GM21528 (cell line): ENCODE measurements around the gene NFIA.

Experiments
- ATAC-seq: cut with Tn5 transposase; IDR thresholded peaks from one replicate; pipeline ENCODE4 v1.9.1; 2021; ENCODE audit warnings: mild to moderate bottlenecking, moderate library complexity; ENCODE audit not compliant: unreplicated experiment, low FRiP score

The NFIA gene

GRCh38 chr1:61083013-61083806 is 849 bp downstream of the NFIA start:
- ATAC-seq = no peak

GRCh38 chr1:61083807-61084440 is 1.6 kb downstream of the NFIA start:
- ATAC-seq = no peak

DNA sequence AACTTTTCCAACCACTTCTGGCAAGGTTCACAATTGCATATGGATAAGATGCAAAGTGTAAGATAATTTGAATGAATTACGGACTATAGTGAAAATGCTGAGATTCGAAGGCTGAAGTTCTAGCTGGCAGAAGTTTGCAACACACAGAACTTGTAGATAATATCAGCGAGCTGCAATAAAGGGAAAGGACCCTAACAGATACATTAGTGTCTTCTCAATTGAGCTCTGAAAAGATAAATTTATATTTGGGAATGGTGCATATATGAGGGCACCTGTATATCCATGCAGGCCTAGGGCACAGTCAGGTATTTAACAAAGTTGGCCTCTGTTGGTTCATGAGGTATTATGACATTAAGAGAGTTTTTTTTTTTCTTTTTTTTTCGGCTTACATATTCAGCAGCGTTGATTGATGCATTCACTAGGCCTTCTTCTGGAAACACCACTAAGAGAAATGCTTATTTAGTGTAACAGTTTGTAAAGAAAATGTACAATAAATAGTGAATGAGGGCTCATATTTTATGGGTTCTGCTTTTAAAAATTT is 2.2 kb downstream of the NFIA start:
- ATAC-seq = no peak

- ATAC-seq = no peak
Measured at GRCh38 chr1:61085206-61085982, 3.0 kb downstream of the NFIA start.

GRCh38 chr1:61085983-61086644 is 3.8 kb downstream of the NFIA start:
- no peak for ATAC-seq

DNA sequence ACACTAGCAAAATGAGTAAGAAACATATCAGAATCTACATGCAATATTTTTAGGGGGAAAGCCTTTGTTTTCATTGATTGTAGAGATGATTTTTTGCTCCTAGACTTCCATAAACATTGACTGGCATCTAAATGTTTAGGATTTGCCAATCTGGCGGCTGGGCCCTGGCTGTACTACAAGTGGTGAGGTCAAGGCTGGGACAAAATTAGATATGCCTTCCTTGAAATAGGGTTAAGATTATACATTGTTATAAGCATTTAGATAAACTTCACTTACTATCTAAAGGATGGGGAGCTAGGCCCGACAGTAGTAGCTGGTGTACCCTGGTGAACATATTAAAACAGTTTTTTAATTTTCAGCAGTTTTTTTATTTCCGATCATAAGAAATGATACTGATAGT is 5.2 kb downstream of the NFIA start:
- ATAC-seq = no peak

DNA sequence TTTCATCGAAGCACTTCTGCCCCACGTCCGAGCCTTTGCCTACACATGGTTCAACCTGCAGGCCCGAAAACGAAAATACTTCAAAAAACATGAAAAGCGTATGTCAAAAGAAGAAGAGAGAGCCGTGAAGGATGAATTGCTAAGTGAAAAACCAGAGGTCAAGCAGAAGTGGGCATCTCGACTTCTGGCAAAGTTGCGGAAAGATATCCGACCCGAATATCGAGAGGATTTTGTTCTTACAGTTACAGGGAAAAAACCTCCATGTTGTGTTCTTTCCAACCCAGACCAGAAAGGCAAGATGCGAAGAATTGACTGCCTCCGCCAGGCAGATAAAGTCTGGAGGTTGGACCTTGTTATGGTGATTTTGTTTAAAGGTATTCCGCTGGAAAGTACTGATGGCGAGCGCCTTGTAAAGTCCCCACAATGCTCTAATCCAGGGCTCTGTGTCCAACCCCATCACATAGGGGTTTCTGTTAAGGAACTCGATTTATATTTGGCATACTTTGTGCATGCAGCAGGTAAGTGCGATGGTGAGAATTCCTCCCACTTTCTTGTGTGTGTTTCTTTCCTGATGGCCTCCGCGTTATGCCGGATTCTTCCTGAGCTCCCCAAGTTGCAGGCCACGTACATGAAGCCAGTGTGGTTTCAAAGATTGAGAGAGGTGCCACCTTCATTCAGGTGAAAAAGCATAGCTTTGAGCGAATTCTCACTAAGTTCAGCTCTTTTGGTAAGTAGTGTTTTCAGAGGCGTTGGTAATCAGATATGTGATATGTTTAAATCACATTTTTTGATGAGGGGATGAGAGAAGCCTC is 6.0 kb downstream of the NFIA start:
- no peak for ATAC-seq

DNA sequence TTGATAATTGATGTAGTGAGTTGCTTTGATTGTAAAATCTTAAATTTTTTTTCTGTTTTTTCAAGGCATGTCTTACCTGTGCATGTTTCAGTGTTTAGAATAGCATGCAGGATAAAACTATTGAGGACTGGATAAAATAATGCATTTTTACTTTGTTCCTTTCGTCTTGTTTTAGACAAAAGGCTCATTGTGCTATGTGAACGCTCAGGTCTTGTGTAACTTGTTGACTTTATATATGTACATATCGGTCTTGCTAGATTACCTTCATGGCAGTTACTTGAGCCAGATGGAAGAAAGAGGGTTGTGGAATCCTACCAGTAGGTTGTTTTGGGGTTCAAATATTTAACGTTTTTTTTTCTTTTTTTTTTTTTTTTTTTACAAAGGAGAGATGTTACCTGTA is 7.0 kb downstream of the NFIA start:
- no peak for ATAC-seq

DNA sequence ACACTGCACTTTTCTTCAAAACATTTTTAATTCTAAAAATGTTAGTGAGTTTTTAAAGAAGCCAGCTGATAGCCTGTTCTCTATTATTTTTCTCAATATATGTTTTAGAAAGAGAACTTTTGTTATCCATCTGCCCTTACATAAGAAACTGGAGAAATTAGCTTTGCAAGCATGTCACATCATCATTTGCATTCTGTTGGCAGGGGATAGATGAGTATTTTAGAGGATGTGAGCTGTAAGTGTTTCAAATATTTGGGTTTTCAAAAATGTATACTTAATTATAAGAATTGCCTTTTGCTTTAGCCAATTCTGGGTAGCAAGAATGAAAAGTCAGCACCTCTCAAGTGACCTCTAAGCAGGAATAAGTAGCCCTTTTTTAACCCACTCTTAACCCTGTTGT is 7.4 kb downstream of the NFIA start:
- ATAC-seq = no peak

DNA sequence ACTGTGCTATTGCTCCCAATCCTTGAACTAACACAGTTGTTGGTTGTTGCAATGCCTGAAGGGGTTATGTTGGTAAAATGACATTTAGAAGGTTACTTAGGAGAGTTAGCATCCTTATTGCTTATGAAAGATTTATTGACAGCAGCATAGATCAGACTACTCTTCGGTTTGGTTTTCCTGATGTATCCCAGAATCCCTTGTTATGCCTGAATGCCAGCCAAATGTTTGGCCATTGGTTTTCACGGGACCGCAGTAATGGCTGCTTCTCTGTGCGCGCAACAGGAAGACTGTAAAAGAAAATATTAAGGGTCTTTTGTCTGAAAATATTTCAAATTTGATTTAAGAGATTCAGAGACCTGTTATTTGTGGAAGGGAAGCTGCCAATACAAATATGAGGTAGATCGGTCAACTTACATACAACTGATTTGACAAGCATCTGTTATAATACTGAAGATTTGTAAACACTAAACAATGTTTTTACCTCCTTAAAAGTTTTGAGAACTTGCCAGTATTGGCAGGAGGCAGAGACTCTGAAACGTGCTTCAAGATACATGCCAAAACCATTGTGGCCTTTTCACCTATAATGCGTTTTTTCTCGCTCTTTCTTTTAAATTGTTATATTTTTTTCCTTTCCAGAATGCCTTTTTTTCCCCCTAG is 8.3 kb downstream of the NFIA start:
- no peak for ATAC-seq

- no peak for ATAC-seq
Measured at GRCh38 chr1:61091455-61091854, 9.1 kb downstream of the NFIA start.

- no peak for ATAC-seq
Measured at GRCh38 chr1:61092642-61093041, 10.3 kb downstream of the NFIA start.

GRCh38 chr1:61093525-61094137 is 11.3 kb downstream of the NFIA start:
- ATAC-seq = no peak

DNA sequence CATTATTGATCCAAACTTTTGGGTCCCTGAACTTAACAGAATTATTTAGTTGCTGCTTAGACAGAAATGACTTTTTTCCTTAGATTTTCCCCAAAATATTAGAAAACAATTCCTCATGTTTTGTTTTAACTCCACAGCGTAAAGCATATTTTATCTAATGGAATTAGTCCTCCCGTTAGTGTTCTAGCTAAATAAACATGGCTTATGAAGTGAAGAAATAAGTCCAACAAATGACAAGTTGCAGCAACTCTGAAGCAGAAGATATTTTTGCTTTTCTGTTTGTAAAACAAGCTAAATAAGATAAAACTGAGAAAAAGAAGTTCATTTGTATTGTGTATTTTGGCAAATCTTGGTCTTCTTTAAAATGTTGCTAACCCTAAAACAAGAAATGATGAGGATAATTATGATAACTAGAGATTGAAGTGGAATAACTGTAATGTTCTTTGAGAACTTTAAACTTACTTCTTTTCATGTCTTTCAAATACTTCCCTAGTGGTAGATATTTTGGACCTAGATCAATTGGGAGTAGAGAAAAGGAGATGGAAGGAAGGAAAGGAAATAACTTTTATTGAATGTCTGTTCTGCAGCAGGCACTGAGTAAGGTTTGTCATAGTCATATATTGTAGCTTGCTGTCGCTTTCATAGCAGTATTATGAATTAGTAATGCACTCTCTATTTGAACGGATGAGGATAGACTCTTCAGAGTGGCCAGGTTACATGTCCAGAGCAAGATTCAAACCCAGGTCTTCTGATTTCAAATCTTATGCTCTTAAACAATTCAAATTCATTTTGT is 12.5 kb downstream of the NFIA start:
- no peak for ATAC-seq

DNA sequence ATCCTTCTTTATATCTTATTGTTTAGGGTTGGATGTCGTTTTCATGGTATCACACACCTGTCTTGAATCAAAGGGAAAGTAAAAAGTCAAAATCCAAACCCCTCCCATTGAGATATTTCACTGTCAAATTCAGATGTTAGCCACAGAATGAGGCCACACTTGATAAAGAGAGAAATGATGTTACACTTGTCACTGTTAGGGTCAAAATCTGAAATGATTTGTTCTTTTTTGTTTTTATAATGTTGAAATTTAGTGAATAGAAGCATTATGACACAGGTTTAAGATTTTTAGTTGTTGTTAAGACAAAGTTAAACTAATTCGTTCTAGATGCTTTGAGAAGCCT is 13.1 kb downstream of the NFIA start:
- no peak for ATAC-seq

DNA sequence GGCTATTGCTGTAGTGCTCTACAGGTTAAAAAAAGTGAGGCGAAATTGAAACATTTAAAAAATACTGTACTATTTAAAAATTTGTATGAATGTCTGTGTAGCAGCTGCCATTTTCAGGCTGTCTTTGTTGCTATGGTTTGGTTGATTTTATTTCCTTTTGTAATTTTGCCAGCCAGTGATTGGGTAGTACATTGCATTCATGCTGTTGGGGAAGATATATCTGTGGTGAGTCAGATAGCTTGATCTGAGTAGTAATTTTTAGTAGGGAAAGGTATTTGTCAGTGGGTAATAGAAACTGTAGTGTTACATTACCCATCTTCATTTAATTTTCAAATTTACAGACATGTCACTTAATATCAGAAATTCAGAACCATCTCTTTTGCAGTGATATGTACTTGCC is 15.0 kb downstream of the NFIA start:
- no peak for ATAC-seq

- no peak for ATAC-seq
Measured at GRCh38 chr1:61097722-61098121, 15.4 kb downstream of the NFIA start.

- no peak for ATAC-seq
Measured at GRCh38 chr1:61098333-61098732, 16.0 kb downstream of the NFIA start.
